RCC 7860 (cell line): ENCODE results near the gene NRIP1.

Experiments used
- DNase-seq: peaks from one replicate; pipeline ENCODE4 v3.0.0-alpha.2; 2015; ENCODE audit warnings: low spot score
- FAIRE-seq: peaks from 2 replicates; lab custom pipeline; 2012; peaks lifted over from hg19 to GRCh38; lab: Jason Lieb, UNC

Gene NRIP1, protein sequence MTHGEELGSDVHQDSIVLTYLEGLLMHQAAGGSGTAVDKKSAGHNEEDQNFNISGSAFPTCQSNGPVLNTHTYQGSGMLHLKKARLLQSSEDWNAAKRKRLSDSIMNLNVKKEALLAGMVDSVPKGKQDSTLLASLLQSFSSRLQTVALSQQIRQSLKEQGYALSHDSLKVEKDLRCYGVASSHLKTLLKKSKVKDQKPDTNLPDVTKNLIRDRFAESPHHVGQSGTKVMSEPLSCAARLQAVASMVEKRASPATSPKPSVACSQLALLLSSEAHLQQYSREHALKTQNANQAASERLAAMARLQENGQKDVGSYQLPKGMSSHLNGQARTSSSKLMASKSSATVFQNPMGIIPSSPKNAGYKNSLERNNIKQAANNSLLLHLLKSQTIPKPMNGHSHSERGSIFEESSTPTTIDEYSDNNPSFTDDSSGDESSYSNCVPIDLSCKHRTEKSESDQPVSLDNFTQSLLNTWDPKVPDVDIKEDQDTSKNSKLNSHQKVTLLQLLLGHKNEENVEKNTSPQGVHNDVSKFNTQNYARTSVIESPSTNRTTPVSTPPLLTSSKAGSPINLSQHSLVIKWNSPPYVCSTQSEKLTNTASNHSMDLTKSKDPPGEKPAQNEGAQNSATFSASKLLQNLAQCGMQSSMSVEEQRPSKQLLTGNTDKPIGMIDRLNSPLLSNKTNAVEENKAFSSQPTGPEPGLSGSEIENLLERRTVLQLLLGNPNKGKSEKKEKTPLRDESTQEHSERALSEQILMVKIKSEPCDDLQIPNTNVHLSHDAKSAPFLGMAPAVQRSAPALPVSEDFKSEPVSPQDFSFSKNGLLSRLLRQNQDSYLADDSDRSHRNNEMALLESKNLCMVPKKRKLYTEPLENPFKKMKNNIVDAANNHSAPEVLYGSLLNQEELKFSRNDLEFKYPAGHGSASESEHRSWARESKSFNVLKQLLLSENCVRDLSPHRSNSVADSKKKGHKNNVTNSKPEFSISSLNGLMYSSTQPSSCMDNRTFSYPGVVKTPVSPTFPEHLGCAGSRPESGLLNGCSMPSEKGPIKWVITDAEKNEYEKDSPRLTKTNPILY (N-terminal part only)

DNA sequence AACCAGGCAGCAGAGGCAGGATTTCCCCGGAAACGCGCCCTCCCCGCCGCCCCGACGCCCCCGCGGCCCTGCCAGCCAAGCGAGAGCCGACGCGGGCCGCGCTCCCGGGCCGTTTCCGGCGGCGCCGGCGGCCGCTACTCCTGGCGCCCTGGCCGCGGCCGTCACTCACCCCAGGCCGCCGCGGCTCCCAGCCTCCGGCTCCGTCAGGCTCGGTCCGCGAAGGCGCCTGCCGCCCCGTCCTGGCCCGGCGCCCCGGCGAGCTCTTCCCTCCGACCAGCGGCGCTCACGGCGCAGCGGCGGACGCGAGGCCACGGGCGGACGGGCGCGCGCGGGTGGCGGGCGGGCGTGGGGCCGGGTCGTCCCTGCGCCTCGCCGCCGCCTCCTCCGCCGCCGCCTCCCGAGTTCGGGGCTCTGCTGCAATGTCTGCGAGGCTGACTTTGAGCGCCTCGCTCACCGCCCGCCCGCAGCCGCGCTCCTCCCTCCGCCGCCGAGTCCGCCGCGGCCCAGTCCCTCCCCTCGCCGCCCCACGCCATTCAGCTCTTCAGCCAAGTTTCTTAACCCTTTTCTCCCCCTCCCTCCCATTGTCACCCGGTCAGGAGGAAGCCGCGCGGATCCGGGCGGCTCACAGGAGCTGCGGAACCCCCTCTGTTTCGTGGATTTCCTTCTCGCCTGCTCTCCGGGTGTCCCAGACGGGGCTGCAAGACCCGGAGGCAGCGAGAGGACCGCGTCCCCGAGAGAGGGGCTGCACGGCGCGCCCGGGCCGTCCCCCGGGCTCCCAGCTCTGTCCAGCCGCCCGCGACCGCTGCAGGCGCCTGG is at the start of gene NRIP1:
TSS of gene NRIP1 (minus strand) at position 425 of the 816 bp plus-strand sequence. CDS start 96,808 bp downstream, outside the sequence.
- no peak for FAIRE-seq

DNA sequence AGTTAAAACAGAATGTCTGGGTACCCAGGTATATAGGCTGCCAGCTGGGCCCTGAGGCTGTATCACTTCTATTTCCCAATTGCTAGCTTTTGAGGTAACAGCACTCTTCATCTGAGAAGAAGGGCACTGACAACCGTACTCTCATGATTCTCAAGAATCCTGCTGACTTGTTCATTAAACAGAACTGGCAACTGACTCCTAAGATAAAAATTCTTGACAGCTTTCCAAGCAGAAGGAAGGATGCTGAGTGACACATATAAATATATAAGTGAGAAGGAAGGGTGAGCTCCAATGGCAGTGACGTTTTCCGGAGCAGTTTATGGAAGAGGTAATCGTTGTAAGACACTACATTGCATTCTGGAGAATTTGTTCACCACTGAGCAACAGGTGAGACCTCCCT is 48.1 kb upstream of the NRIP1 start:
- no peak for DNase-seq
- FAIRE-seq: no peak

More for the DNA sequence above, at the start of gene NRIP1:
- DNase-seq: peak; percentile 70

DNA sequence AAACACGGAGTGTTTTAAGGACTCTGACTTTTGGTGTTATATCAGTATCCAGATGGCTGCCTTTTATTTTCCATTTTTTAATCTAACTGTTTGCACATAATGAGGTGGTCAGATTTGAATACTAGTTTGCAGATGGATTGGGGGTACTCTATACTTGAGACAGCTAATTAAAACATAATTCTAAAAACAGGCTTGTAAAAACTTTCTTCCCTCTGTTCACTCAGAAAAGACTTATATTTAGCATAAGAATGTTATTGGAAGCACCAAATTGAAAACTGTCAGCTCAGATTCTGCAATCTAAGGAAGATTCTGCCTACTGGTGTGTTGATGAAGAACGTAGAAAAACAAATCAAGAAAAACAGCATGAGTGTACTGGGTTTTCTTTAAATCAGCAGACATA is 44.0 kb upstream of the NRIP1 start:
- DNase-seq (no peak), FAIRE-seq (no peak)

DNA sequence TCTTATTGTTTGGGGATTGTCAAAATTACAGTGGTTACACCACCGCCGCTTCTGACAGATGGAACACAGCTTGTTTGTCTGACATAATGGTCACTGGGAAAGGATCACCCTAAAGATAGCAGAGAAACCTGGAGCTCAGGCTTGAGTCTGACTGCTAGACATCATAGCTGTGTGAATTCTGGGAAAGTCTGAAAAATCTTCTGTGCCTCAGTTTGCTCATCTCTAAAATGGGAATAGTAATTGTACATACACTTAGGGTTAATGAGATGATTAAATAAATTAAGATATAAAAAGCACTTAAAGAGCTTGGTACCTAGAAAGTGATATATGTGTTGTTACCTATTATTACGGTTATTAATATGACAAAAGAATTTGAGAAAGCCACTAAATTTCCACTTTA is 39.7 kb upstream of the NRIP1 start:
- DNase-seq (no peak), FAIRE-seq (no peak)

DNA sequence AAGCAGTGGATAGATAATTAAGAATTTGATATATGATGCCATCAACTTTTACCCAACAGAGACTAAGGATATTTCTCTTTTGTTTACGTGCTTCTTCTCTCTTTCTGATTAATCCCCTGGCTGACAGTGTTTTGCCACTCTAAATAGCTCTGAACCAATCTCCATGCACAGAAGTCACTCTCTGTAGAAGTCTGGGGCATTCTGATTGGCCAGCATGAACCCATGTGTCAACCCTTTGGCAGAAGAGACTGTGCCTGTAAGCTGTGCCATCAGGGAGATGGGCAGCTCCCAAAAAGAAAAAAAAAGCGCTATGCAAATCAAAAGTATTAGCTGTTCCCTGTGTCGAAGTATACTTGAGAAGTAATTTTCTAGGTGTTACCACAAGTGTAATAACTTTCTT is 34.1 kb upstream of the NRIP1 start:
- DNase-seq (no peak), FAIRE-seq (no peak)

DNA sequence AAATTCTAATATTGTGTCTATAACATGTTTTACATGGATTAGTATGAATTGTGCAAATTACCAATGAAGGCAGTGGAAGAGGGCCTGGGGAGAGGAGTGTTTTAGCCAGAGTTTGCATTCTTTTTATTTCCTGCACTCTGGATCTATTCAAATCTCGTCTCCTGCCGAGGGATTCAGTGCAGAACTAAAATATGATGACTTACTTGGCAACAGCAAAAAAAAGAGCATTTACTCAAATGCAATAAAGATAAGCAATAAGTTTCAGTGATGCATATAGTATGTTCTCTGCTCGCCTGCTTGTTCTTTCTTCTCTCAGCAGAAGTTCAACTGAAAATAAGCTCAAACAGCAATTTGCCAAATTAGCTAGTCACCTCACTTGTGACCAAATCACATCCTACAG is 33.4 kb upstream of the NRIP1 start:
- DNase-seq: no peak
- FAIRE-seq: no peak

DNA sequence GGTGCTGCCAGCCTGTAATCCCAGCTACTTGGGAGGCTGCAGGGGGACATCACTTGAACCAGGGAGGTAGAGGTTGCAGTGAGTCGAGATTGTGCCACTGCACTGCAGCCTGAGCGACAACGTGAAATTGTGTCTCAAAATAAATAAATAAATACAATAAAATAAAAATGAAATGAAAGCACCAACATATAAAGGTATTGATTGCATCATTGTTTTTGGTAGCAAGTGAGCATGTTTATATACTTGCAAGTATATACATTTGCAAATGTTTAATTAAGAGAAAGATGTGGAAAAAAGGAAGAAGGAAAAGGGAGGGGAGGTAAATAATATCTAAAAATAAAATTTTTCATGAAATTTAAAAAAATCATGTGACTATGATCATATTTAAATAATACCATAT is 32.8 kb upstream of the NRIP1 start:
- FAIRE-seq: no peak
- DNase-seq: no peak

DNA sequence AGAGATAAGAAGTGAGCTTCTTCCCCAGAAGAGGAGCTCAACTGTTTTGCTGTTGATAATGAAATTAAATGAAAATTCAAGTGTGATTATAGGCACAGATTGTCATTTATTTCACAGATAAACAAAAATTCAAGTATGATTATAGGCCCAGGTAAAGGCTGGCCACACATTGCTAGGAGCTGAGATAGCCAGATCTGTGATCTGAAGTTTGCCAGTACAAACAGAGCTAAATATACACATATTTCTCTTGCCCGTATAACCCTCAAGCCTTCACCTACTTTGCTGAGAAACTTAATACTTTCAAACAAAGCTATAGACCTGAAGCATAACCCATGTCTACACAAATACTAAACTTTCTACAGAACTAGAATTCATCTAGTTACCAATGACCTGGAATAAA is 31.3 kb upstream of the NRIP1 start:
- DNase-seq (no peak), FAIRE-seq (no peak)

DNA sequence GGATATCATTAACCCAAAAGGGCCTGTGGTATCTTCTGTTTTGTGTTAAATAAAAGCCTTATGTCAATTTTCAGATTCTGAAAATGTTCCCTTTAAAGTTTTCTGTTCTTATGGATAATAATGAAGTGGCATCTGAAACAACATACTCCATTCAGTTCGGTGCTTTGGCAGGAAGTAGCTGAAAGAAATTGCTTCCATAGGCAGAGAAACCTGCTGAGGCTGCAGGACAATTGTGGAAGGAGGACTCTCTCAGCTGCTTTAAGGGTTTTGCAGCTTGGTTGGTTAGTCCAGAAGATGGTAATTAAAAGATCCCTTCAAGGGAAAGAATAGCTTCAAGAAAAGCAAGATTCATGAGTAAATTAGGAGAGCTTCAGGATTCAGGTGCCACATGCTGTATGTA is 30.5 kb upstream of the NRIP1 start:
- DNase-seq (no peak), FAIRE-seq (no peak)

DNA sequence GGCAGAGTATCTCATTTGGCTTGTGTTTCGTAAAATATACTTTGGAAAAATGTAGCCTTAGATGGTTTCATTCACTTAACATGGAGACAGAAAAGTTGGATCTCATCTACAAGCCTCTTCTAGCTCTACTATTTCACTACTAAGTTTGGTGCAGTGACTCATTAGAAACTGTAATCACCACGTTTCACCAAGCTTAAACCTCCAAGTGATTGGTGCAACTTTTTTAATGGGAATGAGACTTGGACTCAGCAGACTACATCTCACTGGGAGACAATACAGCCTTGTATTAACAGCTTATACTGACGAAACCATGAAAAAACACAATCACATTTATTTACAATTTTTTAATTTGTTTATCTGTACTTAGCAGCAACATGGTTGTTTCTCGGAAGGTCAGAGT is 29.9 kb upstream of the NRIP1 start:
- FAIRE-seq (no peak), DNase-seq (no peak)

DNA sequence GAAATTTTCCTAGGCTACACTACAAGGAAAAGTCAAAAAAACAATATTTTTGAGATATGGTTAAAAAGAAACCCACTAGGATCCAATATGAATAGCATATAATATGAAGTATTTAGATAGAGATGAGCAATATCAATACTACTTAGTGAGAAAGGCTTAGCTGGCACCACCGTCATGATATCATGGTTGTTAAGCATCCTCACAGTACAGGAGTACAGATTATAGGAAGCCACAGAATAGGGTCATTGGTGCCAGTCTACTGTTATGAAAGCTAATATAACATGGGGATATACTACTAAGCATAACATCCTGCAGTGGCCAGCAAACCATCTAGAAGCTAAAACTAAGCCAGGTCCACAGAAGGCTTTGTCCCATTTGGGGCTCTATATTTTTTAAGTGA is 28.4 kb upstream of the NRIP1 start:
- DNase-seq: no peak
- FAIRE-seq: no peak

DNA sequence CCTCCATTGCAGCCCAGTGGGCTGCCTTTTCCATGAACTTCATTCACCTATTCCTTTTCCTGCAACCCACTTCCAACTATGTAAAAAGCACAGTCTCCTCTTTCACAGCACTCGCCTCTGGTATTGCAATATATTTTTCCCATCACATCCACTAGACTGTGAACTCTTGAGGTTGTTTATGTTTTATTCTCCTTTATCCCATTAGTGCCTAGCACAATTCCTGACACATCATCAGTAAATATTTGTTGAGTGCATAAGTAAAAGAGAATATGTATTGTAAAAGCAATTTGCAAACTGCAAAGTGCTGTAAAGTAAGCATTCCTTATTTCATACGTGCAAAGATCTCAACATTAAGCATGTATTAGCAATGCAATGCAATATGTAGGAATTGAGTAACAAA is 27.9 kb upstream of the NRIP1 start:
- DNase-seq (no peak), FAIRE-seq (no peak)

DNA sequence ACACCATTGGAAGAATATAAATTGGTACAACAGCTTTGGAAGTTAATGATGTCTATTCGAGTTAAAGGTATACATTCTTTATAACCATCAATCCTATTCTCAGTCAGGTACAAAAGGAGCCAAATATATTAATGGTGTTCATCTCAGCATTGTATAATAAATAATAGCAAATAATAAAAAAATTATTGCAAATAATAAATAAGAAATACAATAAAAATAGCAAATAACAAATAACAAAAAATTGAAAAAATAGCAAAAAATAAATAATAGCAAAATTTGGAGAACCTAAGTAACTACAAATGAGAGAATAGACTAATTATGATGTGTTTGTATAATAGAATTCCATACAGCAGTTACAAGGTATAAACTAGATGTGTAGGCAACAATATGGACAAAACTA is 25.6 kb upstream of the NRIP1 start:
- FAIRE-seq: peak; percentile 59

DNA sequence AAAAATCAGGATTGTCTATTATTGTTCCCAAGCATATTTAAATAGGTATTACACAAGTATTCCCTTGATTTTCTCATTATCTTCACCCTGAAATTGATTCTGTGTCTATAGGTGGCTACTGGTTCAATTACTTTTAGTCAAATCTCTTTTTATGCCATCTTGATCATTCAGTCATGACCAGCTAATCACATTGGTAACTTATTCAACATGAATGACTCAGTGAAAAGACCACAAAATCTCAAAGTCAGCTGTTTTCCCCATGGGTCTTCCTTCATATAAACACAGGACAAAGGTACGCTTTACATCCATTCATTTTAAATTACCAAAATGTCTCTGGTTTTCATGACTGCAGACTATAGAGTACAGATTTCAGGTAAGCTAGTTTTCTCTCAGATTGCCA is 23.7 kb upstream of the NRIP1 start:
- FAIRE-seq (peak; percentile 91), DNase-seq (peak; percentile 22)

More for the DNA sequence above, 25.6 kb upstream of the NRIP1 start:
- DNase-seq: no peak

DNA sequence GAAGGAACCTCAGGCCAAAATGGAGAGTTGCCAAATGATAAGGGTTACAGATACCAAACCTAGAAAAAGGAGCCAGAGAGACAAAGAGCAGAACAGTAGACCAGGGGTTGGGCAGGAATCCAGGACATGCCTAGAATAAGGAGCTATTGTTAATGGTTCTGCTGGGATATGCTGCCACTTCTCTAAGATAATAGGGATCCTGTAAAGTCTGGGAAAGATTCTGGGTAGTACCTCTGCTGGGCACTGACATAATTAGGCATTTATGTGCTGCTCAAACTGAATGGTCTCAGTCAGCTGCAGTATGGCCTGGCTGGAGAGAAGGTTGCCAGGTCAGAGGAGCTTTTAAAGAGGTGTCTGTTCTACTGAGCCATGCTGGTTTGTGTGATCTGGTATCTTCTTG is 19.9 kb upstream of the NRIP1 start:
- no peak for DNase-seq

DNA sequence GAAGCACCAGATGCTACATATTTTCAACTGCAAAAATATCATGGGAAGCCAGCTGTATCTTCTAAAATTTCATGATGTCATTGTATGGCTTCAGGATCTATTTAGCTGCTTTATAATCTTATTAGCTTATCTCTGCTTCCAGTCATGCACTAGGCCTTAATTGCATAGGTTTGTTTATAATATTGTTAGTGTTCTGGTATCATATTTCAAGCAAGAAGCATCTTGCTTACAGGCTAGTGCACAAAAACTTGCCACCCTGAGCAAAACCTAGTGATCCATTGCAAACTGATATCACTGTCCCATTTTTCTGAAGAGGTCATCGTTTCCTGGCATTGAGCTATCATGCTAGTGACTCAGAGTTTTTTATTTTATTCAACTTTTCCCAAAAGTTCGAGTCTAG is 15.7 kb upstream of the NRIP1 start:
- FAIRE-seq: peak; percentile 69
- DNase-seq: no peak

More for the DNA sequence above, 19.9 kb upstream of the NRIP1 start:
- FAIRE-seq: no peak

DNA sequence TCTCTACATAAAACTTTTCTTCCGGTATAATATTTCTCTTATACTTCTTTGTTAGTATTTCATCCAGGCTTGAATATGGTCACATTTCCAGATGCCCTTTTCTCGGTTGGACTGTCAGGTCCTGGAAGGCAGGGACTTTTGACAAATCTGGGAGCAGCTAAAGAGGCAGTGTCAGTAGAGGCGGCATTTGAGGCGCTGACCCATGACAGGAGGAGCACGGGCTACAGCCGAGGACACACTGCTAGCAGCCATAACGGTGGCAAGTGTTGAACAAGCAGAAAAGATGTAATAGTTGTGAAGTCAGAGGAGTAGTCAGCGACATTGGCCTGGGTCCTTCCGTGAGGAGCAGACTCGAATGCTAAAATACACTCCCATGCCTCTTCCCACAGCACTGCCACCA is 14.5 kb upstream of the NRIP1 start:
- FAIRE-seq (no peak), DNase-seq (no peak)

DNA sequence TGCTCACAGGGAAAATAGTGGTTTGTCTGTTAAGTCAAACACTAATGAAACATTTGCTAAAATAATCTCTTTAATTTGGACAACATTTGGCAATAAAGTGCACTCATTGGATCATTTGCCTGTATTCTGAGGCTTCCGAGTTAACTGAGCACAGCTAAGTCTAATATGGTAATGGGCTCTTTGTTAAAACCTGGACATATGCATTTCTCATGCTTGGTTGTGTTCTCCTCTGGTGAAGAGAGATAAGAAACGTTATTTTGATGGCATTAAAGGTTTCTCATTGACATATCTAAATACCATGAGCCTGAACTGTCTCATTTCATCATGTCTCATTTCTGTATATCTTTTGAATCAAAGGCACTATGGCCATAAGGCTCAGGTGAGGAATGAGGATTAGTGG is 13.4 kb upstream of the NRIP1 start:
- FAIRE-seq: no peak
- DNase-seq: no peak

DNA sequence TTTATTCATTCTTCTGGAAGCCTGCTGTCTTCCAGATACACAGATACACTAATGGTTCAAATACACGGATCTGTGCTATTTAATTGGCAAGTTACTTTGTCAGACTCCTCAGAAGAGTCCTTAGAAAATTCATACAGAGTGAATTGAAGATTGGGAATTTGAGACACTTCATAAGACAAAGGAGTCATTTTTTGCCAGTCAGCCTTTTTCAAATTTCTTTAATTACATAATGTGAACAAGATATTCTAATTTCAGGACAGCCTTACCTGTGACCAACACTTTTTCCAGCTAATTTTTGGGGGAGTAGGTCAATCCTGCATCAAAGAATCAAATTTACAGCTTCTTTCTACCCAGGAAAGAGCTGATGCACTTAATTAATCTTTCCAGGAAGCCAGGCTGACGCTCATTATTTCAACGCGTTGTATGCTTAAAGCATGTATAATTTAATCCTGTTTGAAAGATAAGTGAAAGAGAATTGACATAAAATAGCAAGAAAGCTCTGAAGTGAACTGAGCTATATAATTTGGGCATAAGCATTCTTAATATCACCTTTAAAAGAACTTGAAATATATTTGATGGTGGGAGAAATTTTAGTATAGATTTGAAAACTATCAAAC is 12.8 kb upstream of the NRIP1 start:
- FAIRE-seq: no peak

DNA sequence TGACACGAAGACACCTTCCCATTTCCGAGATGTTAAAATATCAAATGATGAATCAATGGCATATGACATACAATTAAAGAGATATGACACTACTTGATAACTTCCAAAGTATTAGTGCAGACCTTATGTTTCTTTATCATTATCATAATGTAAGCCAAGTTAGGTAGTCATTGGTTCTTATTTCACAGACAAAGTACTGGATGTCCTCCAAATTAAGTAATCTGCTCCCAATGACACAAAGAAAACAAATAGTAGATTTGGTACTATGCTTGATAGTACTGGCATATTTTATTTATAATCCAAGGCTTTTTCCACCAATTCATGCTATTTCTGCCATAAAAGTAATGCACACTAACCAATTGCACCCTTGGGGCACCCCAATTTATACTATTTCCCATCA is 11.9 kb upstream of the NRIP1 start:
- DNase-seq: no peak
- FAIRE-seq: no peak

More for the DNA sequence above, 12.8 kb upstream of the NRIP1 start:
- DNase-seq: no peak
